ENCODE data around the gene ABCG2. TPM values are rescaled to one million over a fixed set of nuclear protein-coding genes. Genes with fewer than 3 reads are reported as not detected.
"Not testable (repeated sequence)": the region's sequence is repeated elsewhere in the genome, so short reads cannot be mapped to it uniquely, and the experiment has no call there.

Gene ABCG2
- total RNA-seq, 1 donor from 2014 or later, result 0.40 TPM

GRCh38 chr4:88135356-88135663 is 23.1 kb downstream of the ABCG2 start:
- no peak overlapping the region for H3K4me3 Mint-ChIP-seq (ENCODE audit: unreplicated experiment)
- no peaks in the 10 kb centered on the region for H3K9me3 Mint-ChIP-seq (ENCODE audit: low read depth)
- no peak for DNase-seq (ENCODE audit: low spot score)
- no peak for TF ChIP-seq CTCF (IDR thresholded peaks at IDR 0.05)
- no peaks in the 10 kb centered on the region for H3K36me3 Mint-ChIP-seq (ENCODE audit: low read depth)
- no peak overlapping the region for H3K27ac Mint-ChIP-seq (ENCODE audit: unreplicated experiment)
- H3K27me3 Mint-ChIP-seq (ENCODE audit: low read depth), result no peaks in the 10 kb centered on the region
- H3K4me1 Mint-ChIP-seq (ENCODE audit: low read depth), result peaks cover 7% of the 10 kb centered on the region

GRCh38 chr4:88134536-88135355 is 23.7 kb downstream of the ABCG2 start:
- TF ChIP-seq CTCF (IDR thresholded peaks at IDR 0.05), result no peak
- no peaks in the 10 kb centered on the region for H3K27me3 Mint-ChIP-seq (ENCODE audit: low read depth)
- H3K4me1 Mint-ChIP-seq (ENCODE audit: low read depth), result peaks cover 7% of the 10 kb centered on the region
- DNase-seq (ENCODE audit: low spot score), result no peak
- H3K4me3 Mint-ChIP-seq (ENCODE audit: unreplicated experiment), result no peak overlapping the region
- no peaks in the 10 kb centered on the region for H3K9me3 Mint-ChIP-seq (ENCODE audit: low read depth)
- no peak overlapping the region for H3K27ac Mint-ChIP-seq (ENCODE audit: unreplicated experiment)
- H3K36me3 Mint-ChIP-seq (ENCODE audit: low read depth), result no peaks in the 10 kb centered on the region

GRCh38 chr4:88134111-88134510 is 24.3 kb downstream of the ABCG2 start:
- Mint-ChIP-seq H3K4me3 (ENCODE audit: unreplicated experiment) (no peak overlapping the region), H3K4me1 (ENCODE audit: low read depth) (peaks cover 7% of the 10 kb centered on the region), H3K27me3 (ENCODE audit: low read depth) (no peaks in the 10 kb centered on the region)

GRCh38 chr4:88130544-88131305 is 27.7 kb downstream of the ABCG2 start:
- Mint-ChIP-seq H3K27me3 (ENCODE audit: low read depth) (no peaks in the 10 kb centered on the region), H3K4me3 (ENCODE audit: unreplicated experiment) (no peak overlapping the region), H3K9me3 (ENCODE audit: low read depth) (peaks cover 10% of the 10 kb centered on the region), H3K4me1 (ENCODE audit: low read depth) (no peaks in the 10 kb centered on the region), H3K27ac (ENCODE audit: unreplicated experiment) (no peak overlapping the region), H3K36me3 (ENCODE audit: low read depth) (peaks cover 2% of the 10 kb centered on the region)
- no peak for TF ChIP-seq CTCF (IDR thresholded peaks at IDR 0.05)
- no peak for DNase-seq (ENCODE audit: low spot score)

More at GRCh38 chr4:88134111-88134510, 24.3 kb downstream of the ABCG2 start:
- Mint-ChIP-seq H3K27ac (ENCODE audit: unreplicated experiment) (no peak overlapping the region), H3K9me3 (ENCODE audit: low read depth) (no peaks in the 10 kb centered on the region), H3K36me3 (ENCODE audit: low read depth) (no peaks in the 10 kb centered on the region)
- DNase-seq (ENCODE audit: low spot score), result no peak
- no peak for TF ChIP-seq CTCF (IDR thresholded peaks at IDR 0.05)

- H3K27me3 Mint-ChIP-seq (ENCODE audit: low read depth), result no peaks in the 10 kb centered on the region
- no peak overlapping the region for H3K27ac Mint-ChIP-seq (ENCODE audit: unreplicated experiment)
- H3K36me3 Mint-ChIP-seq (ENCODE audit: low read depth), result peaks cover 2% of the 10 kb centered on the region
- no peak for DNase-seq (ENCODE audit: low spot score)
- H3K4me1 Mint-ChIP-seq (ENCODE audit: low read depth), result no peaks in the 10 kb centered on the region
- H3K4me3 Mint-ChIP-seq (ENCODE audit: unreplicated experiment), result no peak overlapping the region
- peaks cover 12% of the 10 kb centered on the region for H3K9me3 Mint-ChIP-seq (ENCODE audit: low read depth)
- no peak for TF ChIP-seq CTCF (IDR thresholded peaks at IDR 0.05)
Observed at GRCh38 chr4:88130003-88130402, 28.4 kb downstream of the ABCG2 start.

- not testable (repeated sequence) for H3K4me3 Mint-ChIP-seq (ENCODE audit: unreplicated experiment); H3K27ac Mint-ChIP-seq (ENCODE audit: unreplicated experiment); H3K36me3 Mint-ChIP-seq (ENCODE audit: low read depth); DNase-seq (ENCODE audit: low spot score); H3K4me1 Mint-ChIP-seq (ENCODE audit: low read depth); H3K27me3 Mint-ChIP-seq (ENCODE audit: low read depth)
- H3K9me3 Mint-ChIP-seq (ENCODE audit: low read depth), result peaks cover 37% of the 10 kb centered on the region
Observed at GRCh38 chr4:88122260-88122659, 36.2 kb downstream of the ABCG2 start.
